HCT116 (cell line): ENCODE measurements around the gene PRSS2. TPM values are rescaled to one million over a fixed set of nuclear protein-coding genes. Genes with fewer than 3 reads are reported as not detected.

ENCODE experiments used
- ATAC-seq: fragments of 200-7000 bp; cut with Tn5 transposase; 2 replicates; pipeline ENCODE4 v1.9.1; 2020; ENCODE audit warnings: mild to moderate bottlenecking, moderate library complexity
- BruUV-seq: library from RNA; stranded (reverse); fragments of 400-500 nt; replicated peaks from 2 replicates; lab custom pipeline; 2021; lab: Mats Ljungman, UMichigan
- CTCF ChIA-PET: fragments of 300-600 bp; sonication (Branson Sonifier 250); formaldehyde crosslinking; loops from one replicate; lab custom pipeline; 2021; ENCODE audit warnings: antibody characterized with exemption; lab: Charles Lee
- POLR2A ChIA-PET: fragments of 300-600, 350-600 bp; sonication (Branson Sonifier 250); formaldehyde crosslinking; loops from one replicate; lab custom pipeline; 2021; ENCODE audit warnings: antibody characterized with exemption; lab: Charles Lee
- RAD21 ChIA-PET, 2 experiments: fragments of 300-600 bp; sonication (Branson Sonifier 250); formaldehyde crosslinking; loops; one replicate each; lab custom pipeline; 2023; ENCODE audit warnings: low total read pairs in 2 of 2; ENCODE audit not compliant: uncharacterized antibody in 2 of 2, unreplicated experiment in 2 of 2, low non-redundant PET in 1 of 2; lab: Charles Lee
- DNase-seq: peaks from one replicate; pipeline ENCODE4 v3.0.0-alpha.2; 2010; ENCODE audit warnings: low read depth, low spot score
- H2AFZ ChIP-seq: fragments of 200-600 bp; shearing (Covaris generic), sonication (generic); 2 replicates; pipeline ENCODE4 v1.6.1; 2017; ENCODE audit warnings: low read depth, mixed run types, mixed read lengths, antibody characterized with exemption, low read length; ENCODE audit not compliant: poor library complexity, severe bottlenecking
- H3K27ac ChIP-seq: 2 replicates; pipeline ENCODE4 v1.5.1; 2012; ENCODE audit warnings: low read depth, low read length
- H3K27me3 ChIP-seq: fragments of 200-600 bp; sonication (generic); 2 replicates; pipeline ENCODE4 v1.6.1; 2016; ENCODE audit warnings: mixed run types, low read length, mixed read lengths; ENCODE audit not compliant: insufficient read depth
- H3K36me3 ChIP-seq, 2 experiments: fragments of 200-500 bp in 1 of 2; fragments of 200-600 bp in 1 of 2; sonication (Bioruptor generic) in 1 of 2; sonication (generic) in 1 of 2; 2 replicates each; pipeline versions ENCODE4 v1.5.1 to v1.6.1; 2014 to 2016; ENCODE audit warnings: low read length in 2 of 2, inconsistent platforms in 1 of 2, mixed read lengths in 1 of 2, mixed run types in 1 of 2; ENCODE audit not compliant: insufficient read depth in 2 of 2, control insufficient read depth in 1 of 2
- H3K4me1 ChIP-seq, 2 experiments: fragments of 200-600 bp in 1 of 2; sonication (generic) in 1 of 2; 2 replicates each; pipeline versions ENCODE4 v1.5.1 to v1.6.1; 2012 to 2017; ENCODE audit warnings: low read length in 2 of 2, inconsistent platforms in 1 of 2, mild to moderate bottlenecking in 1 of 2, mixed read lengths in 1 of 2, mixed run types in 1 of 2, moderate library complexity in 1 of 2; ENCODE audit not compliant: insufficient read depth in 2 of 2, control insufficient read depth in 1 of 2
- H3K4me2 ChIP-seq: fragments of 200-600 bp; sonication (generic); 2 replicates; pipeline ENCODE4 v1.6.1; 2017; ENCODE audit warnings: mixed run types, low read length, mixed read lengths
- H3K4me3 ChIP-seq, 2 experiments: fragments of 200-600 bp in 1 of 2; sonication (generic) in 1 of 2; replicated peaks in 1 of 2; 2 replicates each; pipeline ENCODE4 v1.5.1; 2011 to 2016; ENCODE audit warnings: low read length in 2 of 2, control low read depth in 1 of 2, low read depth in 1 of 2, mild to moderate bottlenecking in 1 of 2, mixed read lengths in 1 of 2, mixed run types in 1 of 2
- H3K79me2 ChIP-seq: fragments of 200-600 bp; sonication (generic); 2 replicates; pipeline ENCODE4 v1.6.1; 2017; ENCODE audit warnings: mild to moderate bottlenecking, mixed run types, low read length, moderate library complexity, mixed read lengths; ENCODE audit not compliant: insufficient read depth
- H3K9ac ChIP-seq: fragments of 200-600 bp; sonication (generic); 2 replicates; pipeline ENCODE4 v1.6.1; 2016; ENCODE audit warnings: low read length, mixed read lengths
- H3K9me2 ChIP-seq: fragments of 200-600 bp; sonication (generic), shearing (Covaris generic); 2 replicates; pipeline ENCODE4 v1.6.1; 2017; ENCODE audit warnings: mixed run types, mild to moderate bottlenecking, moderate library complexity; ENCODE audit not compliant: insufficient read depth
- H3K9me3 ChIP-seq, 2 experiments: fragments of 200-500 bp in 1 of 2; fragments of 200-600 bp in 1 of 2; sonication (Bioruptor generic) in 1 of 2; sonication (generic) in 1 of 2; 2 replicates each; pipeline ENCODE4 v1.6.1; 2014 to 2017; ENCODE audit warnings: low read length in 2 of 2, mixed read lengths in 2 of 2, inconsistent platforms in 1 of 2, low read depth in 1 of 2, mild to moderate bottlenecking in 1 of 2, mixed run types in 1 of 2, moderate library complexity in 1 of 2; ENCODE audit not compliant: control insufficient read depth in 1 of 2, insufficient read depth in 1 of 2
- H4K20me1 ChIP-seq: fragments of 200-600 bp; sonication (generic), shearing (Covaris generic); 2 replicates; pipeline ENCODE4 v1.6.1; 2017; ENCODE audit warnings: mixed run types, mild to moderate bottlenecking, moderate library complexity; ENCODE audit not compliant: insufficient read depth
- EZH2 ChIP-seq: fragments of 200-600 bp; sonication (generic); IDR thresholded peaks from 2 replicates; pipeline ENCODE4 v1.6.1; 2017; ENCODE audit warnings: antibody characterized with exemption, mixed run types
- SIN3A ChIP-seq: IDR thresholded peaks from 2 replicates; pipeline ENCODE4 v1.6.1; 2012; ENCODE audit warnings: low read depth
- SP1 ChIP-seq: IDR thresholded peaks from 2 replicates; pipeline ENCODE4 v1.6.1; 2012; ENCODE audit warnings: low read depth
- YY1 ChIP-seq: IDR thresholded peaks from 2 replicates; pipeline ENCODE4 v1.6.1; 2011; ENCODE audit warnings: low read length, low read depth, moderate library complexity, mild to moderate bottlenecking; ENCODE audit not compliant: insufficient replicate concordance; ENCODE audit errors: extremely low read depth
- ZFX ChIP-seq: fragments of 450-650 bp; IDR thresholded peaks from 2 replicates; pipeline ENCODE4 v1.6.1; 2017
- intact Hi-C: fragments of 100-400 bp; cut with micrococcal nuclease; formaldehyde crosslinking; loops from 2 replicates; pipeline ENCODE4 v1.10.0; 2022
- total RNA-seq: library from RNA; stranded (reverse); gene quantifications from one replicate; pipeline ENCODE4 v1.2.1, GENCODE V29; 2021; ENCODE audit not compliant: unreplicated experiment
- TF ChIP-seq, protein P1 (sequence below): IDR thresholded peaks from 2 replicates; pipeline ENCODE4 v1.6.1; 2012
- TF ChIP-seq, protein P2 (sequence below), 3 experiments: fragments of 200-600 bp in 1 of 3; sonication (generic) in 1 of 3; IDR thresholded peaks in 2 of 3; conservative IDR thresholded peaks in 1 of 3; 2 replicates each; pipeline ENCODE4 v1.5.1; 2012 to 2017; ENCODE audit warnings: low read depth in 2 of 3, low read length in 2 of 3, antibody characterized with exemption in 1 of 3, borderline replicate concordance in 1 of 3, control low read depth in 1 of 3, mild to moderate bottlenecking in 1 of 3, mixed read lengths in 1 of 3, mixed run types in 1 of 3, moderate library complexity in 1 of 3; ENCODE audit not compliant: insufficient read depth in 1 of 3

PRSS2 gene
- total RNA-seq, 1 experiment from 2014 or later: 36.8 TPM

DNA sequence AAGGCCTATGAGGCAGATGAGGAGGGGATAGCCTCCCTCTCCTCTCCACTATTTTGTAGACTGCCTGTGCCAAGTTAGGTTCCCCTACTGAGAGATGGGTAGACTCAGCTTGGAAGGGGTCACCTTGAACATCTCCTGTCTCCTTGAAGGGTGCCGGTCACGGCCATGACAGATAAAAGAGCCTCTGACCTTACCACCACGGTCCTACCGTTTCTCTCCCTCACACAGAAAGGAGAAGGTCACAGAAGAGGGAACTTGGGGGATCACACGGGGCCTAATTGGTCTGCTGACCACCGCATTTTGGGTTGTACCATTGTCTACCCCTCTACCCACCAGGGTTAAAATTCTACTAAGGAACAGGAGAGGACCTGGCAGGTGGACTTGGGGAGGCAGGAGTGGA lies 17.0 kb downstream of the PRSS2 start:
- no peak for DNase-seq
- intact Hi-C loops: no loop called here
- H3K27me3 ChIP-seq: no peaks in the 10 kb centered on the region
- no peaks in the 10 kb centered on the region for H3K36me3 ChIP-seq
- no peak overlapping the region for H3K4me2 ChIP-seq
- no peak overlapping the region for H3K9ac ChIP-seq
- ATAC-seq: no peak
- CTCF ChIA-PET: interaction anchor here (1.3 kb wide), 1 partner anchor 155 kb away, joined by 4 read pairs; no protein-coding TSS in a partner anchor
- no peak overlapping the region for H3K27ac ChIP-seq
- no peaks in the 10 kb centered on the region for H4K20me1 ChIP-seq
- no peak overlapping the region for H3K4me3 ChIP-seq
- POLR2A ChIA-PET: no interaction called here
- RAD21 ChIA-PET: no interaction called here
- BruUV-seq: no TSS peak
- no peak overlapping the region for H2AFZ ChIP-seq
- H3K79me2 ChIP-seq: no peaks in the 10 kb centered on the region
- no peaks in the 10 kb centered on the region for H3K9me3 ChIP-seq
- no peaks in the 10 kb centered on the region for H3K9me2 ChIP-seq
- peaks cover 0 to 4% of the 10 kb centered on the region in 2 experiments; a peak in 1 of 4 replicates for H3K4me1 ChIP-seq
- TF ChIP-seq ZFX: no peak
- TF ChIP-seq, protein P1, sequence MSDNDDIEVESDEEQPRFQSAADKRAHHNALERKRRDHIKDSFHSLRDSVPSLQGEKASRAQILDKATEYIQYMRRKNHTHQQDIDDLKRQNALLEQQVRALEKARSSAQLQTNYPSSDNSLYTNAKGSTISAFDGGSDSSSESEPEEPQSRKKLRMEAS: no peak
- no peak for TF ChIP-seq YY1
- TF ChIP-seq SIN3A: no peak
- TF ChIP-seq SP1: no peak
- TF ChIP-seq, protein P2, sequence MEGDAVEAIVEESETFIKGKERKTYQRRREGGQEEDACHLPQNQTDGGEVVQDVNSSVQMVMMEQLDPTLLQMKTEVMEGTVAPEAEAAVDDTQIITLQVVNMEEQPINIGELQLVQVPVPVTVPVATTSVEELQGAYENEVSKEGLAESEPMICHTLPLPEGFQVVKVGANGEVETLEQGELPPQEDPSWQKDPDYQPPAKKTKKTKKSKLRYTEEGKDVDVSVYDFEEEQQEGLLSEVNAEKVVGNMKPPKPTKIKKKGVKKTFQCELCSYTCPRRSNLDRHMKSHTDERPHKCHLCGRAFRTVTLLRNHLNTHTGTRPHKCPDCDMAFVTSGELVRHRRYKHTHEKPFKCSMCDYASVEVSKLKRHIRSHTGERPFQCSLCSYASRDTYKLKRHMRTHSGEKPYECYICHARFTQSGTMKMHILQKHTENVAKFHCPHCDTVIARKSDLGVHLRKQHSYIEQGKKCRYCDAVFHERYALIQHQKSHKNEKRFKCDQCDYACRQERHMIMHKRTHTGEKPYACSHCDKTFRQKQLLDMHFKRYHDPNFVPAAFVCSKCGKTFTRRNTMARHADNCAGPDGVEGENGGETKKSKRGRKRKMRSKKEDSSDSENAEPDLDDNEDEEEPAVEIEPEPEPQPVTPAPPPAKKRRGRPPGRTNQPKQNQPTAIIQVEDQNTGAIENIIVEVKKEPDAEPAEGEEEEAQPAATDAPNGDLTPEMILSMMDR (IDR thresholded peaks at IDR 0.05 in 2 of 3, conservative IDR thresholded peaks at IDR 0.05 in 1 of 3; ENCODE audit: borderline replicate concordance in 1 of 3, insufficient read depth in 1 of 3, low read depth in 2 of 3, low read length in 2 of 3): no peak
- no peak for TF ChIP-seq EZH2
